Measurements from ENCODE around the gene CHMP4B.

GRCh38 chr20:33902011-33902410 lies 90.9 kb downstream of the CHMP4B start:
- TF ChIP-seq CTCF (IDR thresholded peaks at IDR 0.05; ENCODE audit: low read depth, low read length, poor library complexity, severe bottlenecking) (no peak), EZH2phosphoT487 (IDR thresholded peaks at IDR 0.05; ENCODE audit: borderline replicate concordance, low read length) (no peak)
